SK-N-SH (cell line): Measurements from ENCODE around the gene SUMF2. TPM values are rescaled to one million over a fixed set of nuclear protein-coding genes. Genes with fewer than 3 reads are reported as not detected.
A peak's percentile ranks its signal among the peaks of the same experiment; 100 is the strongest.
"Not testable (repeated sequence)": the region's sequence is repeated elsewhere in the genome, so short reads cannot be mapped to it uniquely, and the experiment has no call there.

Source experiments
- CTCF ChIA-PET: fragments of 300-600, 350-600 bp; formaldehyde crosslinking; extraction: SDS; loops from one replicate; lab custom pipeline; 2021; lab: Yijun Ruan, JAX
- POLR2A ChIA-PET: fragments of 350-600 bp; sonication (Branson Sonifier 250); formaldehyde crosslinking; extraction: SDS; loops from one replicate; lab custom pipeline; 2020; ENCODE audit warnings: antibody characterized with exemption, inconsistent platforms; lab: Yijun Ruan, JAX
- DNase-seq: peaks from one replicate; pipeline ENCODE4 v3.0.0; 2012
- H2AFZ ChIP-seq: fragments of 200-600 bp; sonication (generic); 2 replicates; pipeline ENCODE4 v1.8.1; 2016; ENCODE audit warnings: antibody characterized with exemption, mild to moderate bottlenecking, low read depth
- H3F3A ChIP-seq: fragments of 200-600 bp; sonication (generic); replicated peaks from 2 replicates; pipeline ENCODE3; 2016; ENCODE audit warnings: antibody characterized with exemption, mild to moderate bottlenecking; ENCODE audit not compliant: insufficient read depth
- H3K27ac ChIP-seq, 2 experiments: fragments of 200-500 bp in 1 of 2; fragments of 200-600 bp in 1 of 2; sonication (Bioruptor generic) in 1 of 2; sonication (generic), shearing (Covaris generic) in 1 of 2; 2 replicates each; pipeline versions ENCODE4 v1.5.1 to v1.6.1; 2014 to 2016; ENCODE audit warnings: low read depth in 2 of 2, inconsistent platforms in 1 of 2, low read length in 1 of 2, mild to moderate bottlenecking in 1 of 2, mixed read lengths in 1 of 2
- H3K27me3 ChIP-seq: fragments of 200-600 bp; sonication (generic), shearing (Covaris generic); 2 replicates; pipeline ENCODE4 v1.6.1; 2016; ENCODE audit warnings: mixed run types; ENCODE audit not compliant: insufficient read depth
- H3K36me3 ChIP-seq, 2 experiments: fragments of 200-500 bp in 1 of 2; fragments of 200-600 bp in 1 of 2; sonication (Bioruptor generic) in 1 of 2; sonication (generic) in 1 of 2; replicated peaks in 1 of 2; 2 replicates each; pipeline versions ENCODE3 to v1.5.1; 2014 to 2016; ENCODE audit warnings: low read length in 1 of 2, mild to moderate bottlenecking in 1 of 2; ENCODE audit not compliant: insufficient read depth in 2 of 2, control insufficient read depth in 1 of 2
- H3K4me1 ChIP-seq, 2 experiments: fragments of 200-500 bp in 1 of 2; fragments of 200-600 bp in 1 of 2; sonication (Bioruptor generic) in 1 of 2; sonication (generic), shearing (Covaris generic) in 1 of 2; 2 replicates each; pipeline versions ENCODE4 v1.5.1 to v1.6.1; 2014 to 2016; ENCODE audit warnings: low read depth in 1 of 2, low read length in 1 of 2, mixed run types in 1 of 2; ENCODE audit not compliant: insufficient read depth in 2 of 2, control insufficient read depth in 1 of 2
- H3K4me2 ChIP-seq: fragments of 200-600 bp; sonication (generic), shearing (Covaris generic); 2 replicates; pipeline ENCODE4 v1.6.1; 2017; ENCODE audit warnings: mixed run types
- H3K4me3 ChIP-seq, 2 experiments: fragments of 200-500 bp in 1 of 2; fragments of 200-600 bp in 1 of 2; sonication (Bioruptor generic) in 1 of 2; sonication (generic), shearing (Covaris generic) in 1 of 2; 2 replicates each; pipeline versions ENCODE4 v1.5.1 to v1.8.1; 2014 to 2016; ENCODE audit warnings: low read depth in 2 of 2, inconsistent platforms in 1 of 2, low read length in 1 of 2, mild to moderate bottlenecking in 1 of 2, mixed read lengths in 1 of 2, moderate library complexity in 1 of 2
- H3K79me2 ChIP-seq: fragments of 200-600 bp; sonication (generic); 2 replicates; pipeline ENCODE4 v1.8.1; 2017; ENCODE audit warnings: mild to moderate bottlenecking; ENCODE audit not compliant: insufficient read depth
- H3K9ac ChIP-seq: fragments of 200-600 bp; sonication (generic); 2 replicates; pipeline ENCODE4 v1.6.1; 2017; ENCODE audit warnings: mixed run types
- H3K9me2 ChIP-seq: fragments of 200-600 bp; sonication (generic); 2 replicates; pipeline ENCODE4 v1.6.1; 2017; ENCODE audit warnings: mixed run types
- H3K9me3 ChIP-seq: fragments of 200-600 bp; sonication (generic); 2 replicates; pipeline ENCODE4 v1.6.1; 2017; ENCODE audit warnings: mixed run types, mild to moderate bottlenecking, moderate library complexity
- H4K20me1 ChIP-seq: fragments of 200-600 bp; sonication (generic); 2 replicates; pipeline ENCODE4 v1.6.1; 2017; ENCODE audit warnings: mild to moderate bottlenecking, mixed run types; ENCODE audit not compliant: insufficient read depth
- CHD2 ChIP-seq: fragments of 150-350 bp; IDR thresholded peaks from 2 replicates; pipeline ENCODE4 v1.6.1; 2018; ENCODE audit warnings: low read length; ENCODE audit not compliant: partially characterized antibody
- EP300 ChIP-seq, 2 experiments: IDR thresholded peaks; 2 replicates each; pipeline versions ENCODE4 v1.4.0 to v1.6.1; 2012; ENCODE audit warnings: borderline replicate concordance in 1 of 2, low read depth in 1 of 2, low read length in 1 of 2
- EZH2phosphoT487 ChIP-seq: fragments of 200-600 bp; sonication (generic); IDR thresholded peaks from 2 replicates; pipeline ENCODE4 v1.6.1; 2017; ENCODE audit warnings: low read depth, mixed run types, mild to moderate bottlenecking, antibody characterized with exemption, moderate library complexity, borderline replicate concordance
- FOSL2 ChIP-seq: IDR thresholded peaks from 2 replicates; pipeline ENCODE4 v1.4.0; 2012; ENCODE audit warnings: low read depth, mild to moderate bottlenecking, moderate library complexity, borderline replicate concordance
- FOXJ3 ChIP-seq: sonication (generic); formaldehyde crosslinking; IDR thresholded peaks from 2 replicates; pipeline ENCODE4 v1.5.1; 2020; ENCODE audit warnings: mild to moderate bottlenecking, missing genetic modification reagents
- FOXM1 ChIP-seq: IDR thresholded peaks from 2 replicates; pipeline ENCODE4 v1.4.0; 2012; ENCODE audit warnings: low read depth, mild to moderate bottlenecking
- GABPA ChIP-seq: IDR thresholded peaks from 2 replicates; pipeline ENCODE4 v1.4.0; 2012; ENCODE audit warnings: low read depth, mild to moderate bottlenecking
- MEF2A ChIP-seq: IDR thresholded peaks from 2 replicates; pipeline ENCODE4 v1.4.0; 2012; ENCODE audit warnings: low read depth, borderline replicate concordance
- NFIC ChIP-seq: IDR thresholded peaks from 2 replicates; pipeline ENCODE4 v1.4.0; 2012; ENCODE audit warnings: borderline replicate concordance
- RAD21 ChIP-seq: IDR thresholded peaks from 2 replicates; pipeline ENCODE4 v1.6.1; 2012; ENCODE audit warnings: mild to moderate bottlenecking, low read length
- RFX5 ChIP-seq: IDR thresholded peaks from 2 replicates; pipeline ENCODE4 v1.6.1; 2012; ENCODE audit warnings: mild to moderate bottlenecking, improper control_type of control experiment, low read length
- RXRA ChIP-seq: IDR thresholded peaks from 2 replicates; pipeline ENCODE4 v1.4.0; 2012; ENCODE audit warnings: low read depth, mild to moderate bottlenecking, borderline replicate concordance
- SMC3 ChIP-seq: IDR thresholded peaks from 2 replicates; pipeline ENCODE4 v1.6.1; 2012; ENCODE audit warnings: low read depth, low read length, improper control_type of control experiment
- TAF1 ChIP-seq: IDR thresholded peaks from 2 replicates; pipeline ENCODE4 v1.6.1; 2012; ENCODE audit warnings: low read depth, mild to moderate bottlenecking, low read length, moderate library complexity, borderline replicate concordance
- TCF12 ChIP-seq: IDR thresholded peaks from 2 replicates; pipeline ENCODE4 v1.4.0; 2012
- USF2 ChIP-seq: fragments of 150-350 bp; IDR thresholded peaks from 2 replicates; pipeline ENCODE4 v1.6.1; 2017; ENCODE audit warnings: antibody characterized with exemption, low read length, low read depth, borderline replicate concordance
- YY1 ChIP-seq: IDR thresholded peaks from 2 replicates; pipeline ENCODE4 v1.4.0; 2012; ENCODE audit warnings: low read depth, mild to moderate bottlenecking
- WGBS: methylation state at CpG from one replicate; pipeline ENCODE4 v1.1.6; 2017; ENCODE audit warnings: low lambda C conversion rate; 5-methylcytosine and 5-hydroxymethylcytosine counted together
- polyA plus RNA-seq, 3 experiments: library from polyadenylated mRNA; depleted of rRNA; stranded (reverse); fragments of >200 nt; gene quantifications; 2 replicates each; pipeline ENCODE4 v1.2.3, GENCODE V29; 2012
- TF ChIP-seq, protein P1 (sequence below): fragments of 200-600 bp; sonication (generic); IDR thresholded peaks from 2 replicates; pipeline ENCODE4 v1.6.1; 2017; ENCODE audit warnings: antibody characterized with exemption, mild to moderate bottlenecking, moderate library complexity
- TF ChIP-seq, protein P2 (sequence below): IDR thresholded peaks from 2 replicates; pipeline ENCODE4; 2012

SUMF2 gene
- polyA plus RNA-seq, 1 of the 3 experiments (the other 2 are of a cell fraction): 162 TPM

DNA sequence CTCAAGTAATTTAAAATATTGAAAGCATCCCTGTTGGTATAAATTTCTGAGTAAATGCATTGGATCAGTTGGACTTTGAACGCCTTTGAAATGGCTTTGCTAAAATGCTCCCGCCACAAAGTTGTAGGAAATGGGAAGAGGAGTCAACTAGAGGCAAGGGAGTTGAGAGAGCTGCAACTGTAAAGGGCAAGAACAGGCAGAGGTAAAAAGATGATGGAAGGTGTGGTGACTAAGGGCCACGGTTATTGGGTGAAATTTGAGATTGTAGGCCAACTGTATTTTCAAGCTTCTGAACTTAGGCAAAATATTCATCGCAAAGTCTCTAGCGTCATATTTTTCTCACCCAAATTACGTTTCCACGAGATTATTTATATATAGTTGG, 595 bp upstream of the SUMF2 start:
- peaks cover 55% of the 10 kb centered on the region for H3F3A ChIP-seq
- H4K20me1 ChIP-seq: peaks cover 11% of the 10 kb centered on the region
- peaks cover 52% of the 10 kb centered on the region for H3K79me2 ChIP-seq
- peaks cover 51 to 56% of the 10 kb centered on the region in 2 experiments for H3K36me3 ChIP-seq
- POLR2A ChIA-PET: interaction anchor here (1.4 to 4.3 kb wide), 2 partner anchors 13 to 99 kb away, joined by 5 to 36 read pairs; partner anchors contain the start of genes CCT6A, NIPSNAP2 and PSPH
- peak overlapping the region; percentile 78 to 90 for H3K27ac ChIP-seq
- DNase-seq: no peak
- peaks cover 4 to 23% of the 10 kb centered on the region in 2 experiments; a peak in 3 of 4 replicates for H3K4me1 ChIP-seq
- H3K27me3 ChIP-seq: no peaks in the 10 kb centered on the region
- TF ChIP-seq GABPA (no peak), SMC3 (no peak), EZH2phosphoT487 (no peak), FOSL2 (no peak), RFX5 (no peak), YY1 (no peak), CHD2 (no peak), TAF1 (no peak), EP300 (IDR thresholded peaks at IDR 0.05; ENCODE audit: borderline replicate concordance in 1 of 2, low read depth in 1 of 2, low read length in 1 of 2) (no peak), MEF2A (no peak), NFIC (no peak)
- TF ChIP-seq, all 33 proteins: peak for 0
- H3K4me2 ChIP-seq: peak overlapping the region; percentile 92
- no peak overlapping the region for H3K9ac ChIP-seq
- CTCF ChIA-PET: interaction anchor here (0.5 to 3.2 kb wide), 8 partner anchors 9 to 1608 kb away, joined by 3 to 25 read pairs (median 6); partner anchors contain the start of genes CCT6A and PSPH
- H3K4me3 ChIP-seq: no peak overlapping the region
- H3K9me3 ChIP-seq: no peaks in the 10 kb centered on the region
- 0 out of 2 replicates have a peak overlapping the region, but pooled peaks have one; percentile 69 for H2AFZ ChIP-seq
- WGBS: 72% methylated on average over 7 of the region's 7 CpGs
- no peaks in the 10 kb centered on the region for H3K9me2 ChIP-seq

DNA sequence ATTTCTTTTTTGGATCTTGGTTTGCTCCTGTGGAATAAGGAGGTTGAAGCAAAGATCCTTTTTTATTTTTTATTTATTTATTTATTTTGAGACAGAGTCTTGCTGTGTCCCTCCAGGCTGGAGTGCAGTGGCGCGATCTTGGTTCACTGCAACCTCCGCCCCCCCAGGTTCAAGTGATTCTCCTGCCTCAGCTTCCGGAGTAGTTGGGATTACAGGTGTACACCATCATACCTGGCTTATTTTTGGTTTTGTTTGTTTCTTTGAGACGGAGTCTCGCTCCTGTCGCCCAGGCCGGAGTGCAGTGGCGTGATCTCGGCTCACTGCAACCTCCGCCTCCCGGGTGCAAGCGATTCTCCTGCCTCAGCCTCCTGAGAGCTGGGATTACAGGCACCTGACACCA, 2.3 kb downstream of the SUMF2 start:
- POLR2A ChIA-PET: interaction anchor here (1.8 to 4.3 kb wide), 2 partner anchors 15 to 59 kb away, joined by 4 to 36 read pairs; partner anchors contain the start of genes CCT6A and PSPH
- H2AFZ ChIP-seq, H3K9me3 ChIP-seq, H3K27ac ChIP-seq, H3K4me3 ChIP-seq, H3K9me2 ChIP-seq, H3K9ac ChIP-seq, H3K4me2 ChIP-seq, H3K27me3 ChIP-seq, DNase-seq: not testable (repeated sequence)
- WGBS: 96% methylated on average over 13 of the region's 13 CpGs
- H3K79me2 ChIP-seq: peaks cover 29% of the 10 kb centered on the region
- peaks cover 36% of the 10 kb centered on the region for H3F3A ChIP-seq
- peaks cover 4 to 17% of the 10 kb centered on the region in 2 experiments; a peak in 3 of 4 replicates for H3K4me1 ChIP-seq
- peaks cover 33 to 49% of the 10 kb centered on the region in 2 experiments for H3K36me3 ChIP-seq
- CTCF ChIA-PET: interaction anchor here (1.3 to 3.2 kb wide), 9 partner anchors 7 to 426 kb away, joined by 3 to 25 read pairs (median 5); partner anchors contain the start of genes CCT6A and PSPH
- peaks cover 11% of the 10 kb centered on the region for H4K20me1 ChIP-seq

- ChIA-PET POLR2A (interaction anchor here (1.2 to 1.4 kb wide), 2 partner anchors 9 to 23 kb away, joined by 5 to 7 read pairs; partner anchors contain the start of genes CCT6A, PSPH and SUMF2), CTCF (interaction anchor here (0.6 to 4.2 kb wide), 36 partner anchors 9 to 645 kb away, joined by 3 to 67 read pairs (median 5); partner anchors contain the start of genes CCT6A, CHCHD2, NIPSNAP2 and NUPR2)
- 24% methylated on average over 19 of the region's 19 CpGs for WGBS
- H3K4me3 ChIP-seq: no peak overlapping the region; a peak in 1 of 4 replicates
- H3K79me2 ChIP-seq: no peaks in the 10 kb centered on the region
- no peaks in the 10 kb centered on the region for H4K20me1 ChIP-seq
- H3K9ac ChIP-seq: no peak overlapping the region
- H3K27me3 ChIP-seq: no peaks in the 10 kb centered on the region
- peak; percentile 88 for DNase-seq
- H3K36me3 ChIP-seq: peaks cover 13 to 39% of the 10 kb centered on the region in 2 experiments
- H3K4me1 ChIP-seq: peaks cover 11 to 17% of the 10 kb centered on the region in 2 experiments; a peak in 3 of 4 replicates
- H3K9me3 ChIP-seq: no peaks in the 10 kb centered on the region
- H3K27ac ChIP-seq: no peak overlapping the region
- H3K9me2 ChIP-seq: no peaks in the 10 kb centered on the region
- no peak overlapping the region for H2AFZ ChIP-seq
- peaks cover 10% of the 10 kb centered on the region for H3F3A ChIP-seq
- H3K4me2 ChIP-seq: no peak overlapping the region
- TF ChIP-seq, protein P1, sequence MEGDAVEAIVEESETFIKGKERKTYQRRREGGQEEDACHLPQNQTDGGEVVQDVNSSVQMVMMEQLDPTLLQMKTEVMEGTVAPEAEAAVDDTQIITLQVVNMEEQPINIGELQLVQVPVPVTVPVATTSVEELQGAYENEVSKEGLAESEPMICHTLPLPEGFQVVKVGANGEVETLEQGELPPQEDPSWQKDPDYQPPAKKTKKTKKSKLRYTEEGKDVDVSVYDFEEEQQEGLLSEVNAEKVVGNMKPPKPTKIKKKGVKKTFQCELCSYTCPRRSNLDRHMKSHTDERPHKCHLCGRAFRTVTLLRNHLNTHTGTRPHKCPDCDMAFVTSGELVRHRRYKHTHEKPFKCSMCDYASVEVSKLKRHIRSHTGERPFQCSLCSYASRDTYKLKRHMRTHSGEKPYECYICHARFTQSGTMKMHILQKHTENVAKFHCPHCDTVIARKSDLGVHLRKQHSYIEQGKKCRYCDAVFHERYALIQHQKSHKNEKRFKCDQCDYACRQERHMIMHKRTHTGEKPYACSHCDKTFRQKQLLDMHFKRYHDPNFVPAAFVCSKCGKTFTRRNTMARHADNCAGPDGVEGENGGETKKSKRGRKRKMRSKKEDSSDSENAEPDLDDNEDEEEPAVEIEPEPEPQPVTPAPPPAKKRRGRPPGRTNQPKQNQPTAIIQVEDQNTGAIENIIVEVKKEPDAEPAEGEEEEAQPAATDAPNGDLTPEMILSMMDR: peak; percentile 99
- TF ChIP-seq TCF12: no peak
- TF ChIP-seq FOXJ3: no peak
- no peak for TF ChIP-seq FOXM1
- peak; percentile 99 for TF ChIP-seq RAD21
- TF ChIP-seq USF2: no peak
- TF ChIP-seq, protein P2, sequence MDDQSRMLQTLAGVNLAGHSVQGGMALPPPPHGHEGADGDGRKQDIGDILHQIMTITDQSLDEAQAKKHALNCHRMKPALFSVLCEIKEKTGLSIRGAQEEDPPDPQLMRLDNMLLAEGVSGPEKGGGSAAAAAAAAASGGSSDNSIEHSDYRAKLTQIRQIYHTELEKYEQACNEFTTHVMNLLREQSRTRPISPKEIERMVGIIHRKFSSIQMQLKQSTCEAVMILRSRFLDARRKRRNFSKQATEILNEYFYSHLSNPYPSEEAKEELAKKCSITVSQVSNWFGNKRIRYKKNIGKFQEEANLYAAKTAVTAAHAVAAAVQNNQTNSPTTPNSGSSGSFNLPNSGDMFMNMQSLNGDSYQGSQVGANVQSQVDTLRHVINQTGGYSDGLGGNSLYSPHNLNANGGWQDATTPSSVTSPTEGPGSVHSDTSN: no peak; the same call in 1 of the 2 replicates
- TF ChIP-seq RXRA: no peak
Measured at GRCh38 chr7:56074371-56074791, 10.3 kb downstream of the SUMF2 start.
